Measurements from ENCODE around the gene NPAS3.

GRCh38 chr14:33414041-33414440 lies 475.4 kb downstream of the NPAS3 start:
- TF ChIP-seq CTCF (IDR thresholded peaks at IDR 0.05), result no peak
- TF ChIP-seq POLR2A (IDR thresholded peaks at IDR 0.05), result no peak
